HuH-7.5 (cell line): ENCODE data around the gene MMRN1.
"Not testable (repeated sequence)": the region's sequence is repeated elsewhere in the genome, so short reads cannot be mapped to it uniquely, and the experiment has no call there.

Source experiments
- DNase-seq: peaks from one replicate; pipeline ENCODE4 v3.0.0; 2011; ENCODE audit warnings: low spot score

The MMRN1 gene, protein sequence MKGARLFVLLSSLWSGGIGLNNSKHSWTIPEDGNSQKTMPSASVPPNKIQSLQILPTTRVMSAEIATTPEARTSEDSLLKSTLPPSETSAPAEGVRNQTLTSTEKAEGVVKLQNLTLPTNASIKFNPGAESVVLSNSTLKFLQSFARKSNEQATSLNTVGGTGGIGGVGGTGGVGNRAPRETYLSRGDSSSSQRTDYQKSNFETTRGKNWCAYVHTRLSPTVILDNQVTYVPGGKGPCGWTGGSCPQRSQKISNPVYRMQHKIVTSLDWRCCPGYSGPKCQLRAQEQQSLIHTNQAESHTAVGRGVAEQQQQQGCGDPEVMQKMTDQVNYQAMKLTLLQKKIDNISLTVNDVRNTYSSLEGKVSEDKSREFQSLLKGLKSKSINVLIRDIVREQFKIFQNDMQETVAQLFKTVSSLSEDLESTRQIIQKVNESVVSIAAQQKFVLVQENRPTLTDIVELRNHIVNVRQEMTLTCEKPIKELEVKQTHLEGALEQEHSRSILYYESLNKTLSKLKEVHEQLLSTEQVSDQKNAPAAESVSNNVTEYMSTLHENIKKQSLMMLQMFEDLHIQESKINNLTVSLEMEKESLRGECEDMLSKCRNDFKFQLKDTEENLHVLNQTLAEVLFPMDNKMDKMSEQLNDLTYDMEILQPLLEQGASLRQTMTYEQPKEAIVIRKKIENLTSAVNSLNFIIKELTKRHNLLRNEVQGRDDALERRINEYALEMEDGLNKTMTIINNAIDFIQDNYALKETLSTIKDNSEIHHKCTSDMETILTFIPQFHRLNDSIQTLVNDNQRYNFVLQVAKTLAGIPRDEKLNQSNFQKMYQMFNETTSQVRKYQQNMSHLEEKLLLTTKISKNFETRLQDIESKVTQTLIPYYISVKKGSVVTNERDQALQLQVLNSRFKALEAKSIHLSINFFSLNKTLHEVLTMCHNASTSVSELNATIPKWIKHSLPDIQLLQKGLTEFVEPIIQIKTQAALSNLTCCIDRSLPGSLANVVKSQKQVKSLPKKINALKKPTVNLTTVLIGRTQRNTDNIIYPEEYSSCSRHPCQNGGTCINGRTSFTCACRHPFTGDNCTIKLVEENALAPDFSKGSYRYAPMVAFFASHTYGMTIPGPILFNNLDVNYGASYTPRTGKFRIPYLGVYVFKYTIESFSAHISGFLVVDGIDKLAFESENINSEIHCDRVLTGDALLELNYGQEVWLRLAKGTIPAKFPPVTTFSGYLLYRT

DNA sequence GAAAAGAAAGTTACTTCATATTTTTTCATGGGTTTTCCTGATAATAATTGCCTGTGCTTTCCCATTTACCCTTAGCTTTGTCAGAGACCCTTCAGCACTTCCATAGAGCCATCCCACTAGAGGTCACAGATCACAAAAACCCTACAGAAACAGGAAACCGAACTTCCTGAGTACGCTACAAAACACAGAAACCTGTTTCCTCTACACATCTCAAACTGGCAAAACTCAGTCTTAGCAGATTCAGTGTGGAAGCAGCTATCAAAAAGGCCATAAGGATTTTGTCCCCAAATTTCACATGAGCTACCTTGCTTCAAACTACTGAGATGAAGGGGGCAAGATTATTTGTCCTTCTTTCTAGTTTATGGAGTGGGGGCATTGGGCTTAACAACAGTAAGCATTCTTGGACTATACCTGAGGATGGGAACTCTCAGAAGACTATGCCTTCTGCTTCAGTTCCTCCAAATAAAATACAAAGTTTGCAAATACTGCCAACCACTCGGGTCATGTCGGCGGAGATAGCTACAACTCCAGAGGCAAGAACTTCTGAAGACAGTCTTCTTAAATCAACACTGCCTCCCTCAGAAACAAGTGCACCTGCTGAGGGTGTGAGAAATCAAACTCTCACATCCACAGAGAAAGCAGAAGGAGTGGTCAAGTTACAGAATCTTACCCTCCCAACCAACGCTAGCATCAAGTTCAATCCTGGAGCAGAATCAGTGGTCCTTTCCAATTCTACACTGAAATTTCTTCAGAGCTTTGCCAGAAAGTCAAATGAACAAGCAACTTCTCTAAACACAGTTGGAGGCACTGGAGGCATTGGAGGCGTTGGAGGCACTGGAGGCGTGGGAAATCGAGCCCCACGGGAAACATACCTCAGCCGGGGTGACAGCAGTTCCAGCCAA is at the start of gene MMRN1:
Gene MMRN1 (plus strand): TSS at position 206 of the 902 bp plus-strand sequence. CDS start 118 bp downstream, at position 324.
- DNase-seq: no peak

DNA sequence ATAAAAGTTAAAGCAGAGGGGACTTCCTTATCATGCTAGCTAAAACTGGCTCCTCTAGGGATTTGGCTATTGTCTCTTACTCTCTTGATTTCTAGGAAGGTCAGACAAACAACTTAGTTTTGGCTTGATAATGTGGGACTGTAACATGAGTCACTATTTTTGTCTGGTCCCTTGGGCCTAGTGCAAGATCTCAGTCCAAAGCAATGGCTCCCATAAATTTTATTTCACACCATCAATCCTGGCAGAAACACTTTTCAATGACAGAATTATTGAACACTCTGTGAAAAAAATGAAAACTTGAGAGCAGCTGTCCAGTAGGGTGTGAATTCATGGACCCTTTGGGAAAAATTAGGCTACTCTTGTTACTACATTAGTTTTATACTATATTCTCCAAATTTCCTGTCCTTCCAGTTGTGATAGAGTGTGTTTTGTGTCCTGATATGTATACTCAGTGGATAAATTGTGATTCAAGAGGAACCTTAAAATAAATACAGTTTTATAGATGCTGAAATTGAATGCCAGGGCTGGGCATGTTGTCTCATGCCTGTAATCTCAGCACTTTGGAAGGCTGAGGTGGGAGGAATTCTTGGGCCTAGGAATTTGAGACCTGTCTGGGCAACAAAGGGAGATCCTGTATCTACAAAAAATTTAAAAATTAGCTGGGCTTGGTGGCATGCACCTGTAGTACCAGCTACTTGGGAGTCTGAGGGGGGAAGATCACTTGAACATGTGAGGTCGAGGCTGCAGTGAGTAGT is 46.9 kb upstream of the MMRN1 start:
- no peak for DNase-seq

DNA sequence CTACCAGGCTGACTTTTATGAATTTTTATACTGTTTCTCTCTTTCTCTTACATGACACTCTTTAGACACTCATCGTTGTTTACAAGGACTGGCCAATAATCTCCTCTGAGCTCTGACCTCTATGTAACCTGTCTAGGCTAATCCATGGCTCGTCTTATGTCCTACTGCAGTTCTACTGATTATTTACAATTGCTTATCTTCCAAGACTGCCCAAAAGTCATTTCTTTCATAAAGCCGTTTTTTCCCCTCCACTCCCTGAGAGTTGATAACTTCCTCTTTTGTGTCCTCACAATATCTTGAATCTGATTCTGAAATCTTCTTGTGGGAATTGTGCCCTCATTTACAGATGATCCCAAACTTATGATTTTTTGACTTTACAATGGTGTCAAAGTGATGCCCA is 39.4 kb upstream of the MMRN1 start:
- no peak for DNase-seq

DNA sequence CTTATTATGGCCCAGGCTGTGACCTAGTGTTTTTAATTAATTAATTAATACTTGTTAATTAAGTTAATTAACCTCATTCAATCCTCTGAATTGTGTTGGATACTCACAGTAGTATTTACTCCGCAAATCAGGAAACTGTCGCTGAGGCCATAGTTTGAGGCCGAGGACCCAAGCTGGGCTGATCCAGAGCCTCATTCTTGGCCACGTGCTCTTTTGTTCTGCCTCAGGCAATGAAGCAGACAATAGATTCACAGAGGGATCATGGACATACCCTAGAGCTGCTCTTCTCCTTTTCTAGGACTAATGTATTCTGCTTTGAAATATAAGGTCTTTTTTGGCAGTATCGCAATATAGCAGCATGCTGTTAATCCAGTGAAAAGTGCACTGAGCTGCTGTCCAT is 33.7 kb upstream of the MMRN1 start:
- DNase-seq: no peak

DNA sequence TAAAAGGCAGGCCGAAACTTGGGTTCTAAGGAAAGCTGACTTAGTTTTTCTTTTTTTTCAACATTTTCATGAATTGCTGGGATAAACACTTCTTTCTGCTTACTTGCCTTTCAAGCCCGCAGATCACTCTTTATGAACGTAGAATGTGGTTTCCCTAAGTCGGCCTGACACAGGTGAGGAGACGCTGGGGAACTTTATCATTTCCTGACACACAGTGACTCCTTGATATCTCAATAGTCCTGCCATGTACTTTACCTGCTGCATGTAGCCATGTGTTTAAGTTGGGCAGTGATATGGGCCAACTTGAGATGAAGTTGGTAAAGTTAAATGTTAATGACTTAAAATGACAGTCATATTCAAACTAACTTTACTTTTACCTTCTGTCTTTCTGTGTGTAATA is 31.1 kb upstream of the MMRN1 start:
- no peak for DNase-seq

DNA sequence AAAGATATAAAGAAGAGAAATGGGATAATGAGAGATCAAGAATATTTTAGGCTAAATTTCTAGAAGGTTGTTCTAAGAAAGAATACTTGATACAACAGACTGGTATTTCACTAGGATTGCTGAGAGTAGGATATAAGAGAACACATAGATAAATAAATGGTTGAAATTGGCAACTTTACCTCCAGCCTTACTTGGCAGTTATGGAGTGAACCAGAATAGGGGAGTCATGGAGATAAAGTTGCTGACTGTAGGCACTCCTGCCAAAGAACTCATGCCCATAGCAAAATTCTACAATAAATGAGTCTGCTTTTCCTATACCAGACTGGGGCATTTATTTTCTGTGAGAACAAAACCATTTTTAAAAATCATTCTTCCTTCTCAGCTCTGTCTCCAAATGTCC is 26.4 kb upstream of the MMRN1 start:
- DNase-seq: no peak

DNA sequence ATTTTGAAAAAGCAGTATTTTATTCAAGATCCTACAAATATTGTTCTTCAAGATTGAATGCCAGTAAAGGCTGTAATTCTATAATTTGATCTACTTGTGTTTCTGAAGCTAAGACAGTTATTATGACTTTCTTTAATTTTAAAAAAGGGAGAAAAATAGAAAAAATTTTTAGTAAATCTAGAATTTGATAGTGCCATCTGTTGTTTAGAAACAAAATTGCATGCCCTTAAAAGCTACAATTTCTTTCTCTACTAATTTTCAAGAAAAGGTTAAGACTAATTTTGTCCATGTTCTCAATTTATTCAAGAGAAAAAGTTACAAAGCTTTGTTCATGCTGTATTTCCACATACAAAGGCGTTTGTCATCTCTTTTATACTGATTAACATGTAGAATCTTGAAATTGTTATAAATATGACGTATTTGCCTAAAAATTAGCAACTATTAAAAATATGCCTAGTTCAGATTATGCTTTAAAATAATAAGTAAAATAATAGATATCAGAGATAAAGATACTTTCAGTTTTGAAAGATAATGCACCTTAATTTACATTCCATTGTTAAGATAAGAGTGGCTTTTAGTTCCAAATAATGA is 25.6 kb upstream of the MMRN1 start:
- no peak for DNase-seq

DNA sequence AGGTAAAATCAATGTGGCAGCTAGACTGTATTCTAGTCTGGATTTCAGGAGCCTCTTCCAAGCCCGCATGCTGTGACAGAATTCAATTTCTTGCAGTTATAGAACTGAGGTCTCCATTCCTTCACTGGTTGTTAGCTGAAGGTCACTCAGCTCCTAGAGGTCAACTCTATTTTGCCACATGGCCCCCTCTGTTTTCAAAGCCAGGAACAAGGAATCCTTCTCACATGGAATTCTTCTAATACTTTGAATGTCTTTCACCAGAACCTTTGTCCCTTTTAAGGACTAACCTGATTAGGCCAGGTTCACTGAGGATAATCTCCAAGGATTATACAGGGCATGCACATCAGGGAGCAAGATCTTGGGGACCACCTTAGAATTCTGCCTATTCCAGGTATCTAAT is 23.4 kb upstream of the MMRN1 start:
- no peak for DNase-seq

DNA sequence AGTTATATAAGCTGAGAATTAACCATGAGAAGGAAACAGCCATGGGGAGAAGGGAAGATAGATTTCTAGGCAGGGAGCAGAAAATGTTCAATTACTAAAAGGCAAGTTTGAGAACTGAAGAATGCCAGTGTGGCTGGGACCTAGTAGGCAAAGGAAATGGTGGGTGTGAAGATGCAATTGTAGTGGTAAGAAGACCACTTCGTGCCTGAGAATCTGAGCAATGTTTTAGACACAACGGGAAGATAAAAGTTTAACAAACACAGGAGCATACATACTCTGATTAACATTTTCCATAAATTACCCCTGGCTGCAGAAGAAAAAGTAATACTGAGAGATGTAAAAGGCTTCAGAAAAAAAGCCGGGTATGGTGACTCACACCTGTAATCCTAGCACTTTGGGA is 18.1 kb upstream of the MMRN1 start:
- DNase-seq: no peak

DNA sequence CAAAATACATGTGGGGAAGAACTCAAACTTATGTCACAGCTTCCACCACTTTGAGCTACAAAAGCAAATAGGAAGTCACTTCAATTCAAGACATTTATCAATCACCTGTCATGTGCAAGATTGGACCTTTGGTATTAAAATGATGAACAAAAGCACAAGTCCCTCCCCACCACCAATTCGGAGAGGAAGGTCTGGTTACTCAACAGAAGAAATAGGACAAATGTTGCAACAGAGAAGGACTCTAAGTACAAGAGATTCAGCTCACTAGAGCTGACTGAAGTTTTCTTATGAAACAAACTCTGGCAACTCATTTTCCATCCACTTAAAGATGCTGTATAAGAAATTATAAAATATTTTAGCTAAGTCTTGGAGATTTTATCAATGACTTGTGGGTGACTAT is 16.0 kb upstream of the MMRN1 start:
- no peak for DNase-seq

DNA sequence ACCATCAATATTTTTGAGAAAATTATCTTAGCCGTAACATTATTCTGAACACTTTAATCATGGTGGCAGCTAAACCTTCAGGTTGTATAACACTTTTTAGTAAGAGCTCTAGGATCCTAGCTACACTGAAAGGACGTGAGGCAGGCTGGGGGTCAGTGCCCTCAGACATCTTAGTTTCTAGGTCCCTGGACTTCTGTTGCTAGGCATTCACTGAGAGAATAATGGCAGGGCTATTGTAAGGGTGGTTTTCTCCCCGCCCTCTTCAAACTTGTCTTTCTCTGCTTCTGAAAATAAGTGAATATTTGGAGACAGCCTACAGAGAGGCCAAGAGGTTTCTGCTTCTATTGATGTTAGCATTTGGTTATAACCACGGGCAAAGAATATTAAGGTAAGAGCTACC is 15.4 kb upstream of the MMRN1 start:
- DNase-seq: no peak

DNA sequence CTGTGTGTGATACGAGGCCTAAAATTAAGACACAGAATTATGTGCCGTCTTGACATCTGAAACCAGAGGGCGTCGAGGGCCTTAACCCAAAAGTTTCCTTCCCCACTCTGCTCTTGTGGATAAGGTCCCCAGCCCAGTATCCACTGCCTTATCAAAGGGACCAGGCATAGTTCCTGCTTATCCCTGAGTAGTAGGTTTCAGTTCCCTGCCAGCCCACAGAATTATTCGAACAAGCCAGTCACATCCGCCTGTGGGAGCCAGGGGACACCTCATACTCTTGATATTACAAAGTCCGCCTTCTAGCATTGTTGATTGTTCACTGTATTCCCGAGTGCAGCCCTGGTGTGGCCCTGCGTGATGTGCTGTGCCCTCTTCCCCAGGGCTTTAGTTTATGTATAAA is 5.4 kb upstream of the MMRN1 start:
- no peak for DNase-seq

DNA sequence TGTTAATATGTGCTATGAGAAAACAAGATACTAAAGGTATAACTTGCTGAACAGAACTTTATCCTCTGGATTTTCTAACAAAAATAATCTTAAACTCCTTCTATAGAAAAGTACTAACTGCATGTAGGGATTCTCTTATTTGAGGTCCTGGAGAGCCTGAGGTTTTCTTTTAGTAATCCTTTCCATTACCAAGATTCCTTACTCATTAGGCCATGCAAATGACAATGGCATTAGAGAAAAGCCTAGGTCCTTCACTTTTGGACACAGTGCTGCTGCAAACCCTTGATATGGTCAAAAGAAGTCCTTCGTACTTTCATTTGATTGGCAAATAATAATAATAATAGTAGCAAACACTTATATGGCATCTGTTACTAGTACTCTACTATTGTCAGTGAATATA is 3.2 kb downstream of the MMRN1 start:
- DNase-seq: no peak

DNA sequence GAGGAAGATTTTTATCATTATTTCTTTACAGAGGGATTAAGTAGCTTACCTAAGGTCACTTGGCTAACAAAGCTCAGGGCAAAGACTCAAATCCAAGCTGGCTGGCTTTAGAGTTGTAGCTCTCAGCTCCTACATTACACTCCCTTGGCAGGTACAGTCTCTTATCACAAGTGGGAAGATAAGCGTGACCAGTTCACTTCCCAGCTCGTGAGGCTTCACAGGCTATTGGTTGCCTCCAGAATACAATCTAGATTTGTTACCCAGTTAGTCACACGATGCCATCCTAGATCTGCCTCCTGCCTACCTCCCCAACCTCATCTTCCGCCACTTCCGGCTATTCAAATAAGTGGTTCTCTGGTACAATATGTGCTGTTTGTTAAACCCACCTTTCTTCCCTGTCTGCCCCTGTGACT is 3.7 kb downstream of the MMRN1 start:
- no peak for DNase-seq

DNA sequence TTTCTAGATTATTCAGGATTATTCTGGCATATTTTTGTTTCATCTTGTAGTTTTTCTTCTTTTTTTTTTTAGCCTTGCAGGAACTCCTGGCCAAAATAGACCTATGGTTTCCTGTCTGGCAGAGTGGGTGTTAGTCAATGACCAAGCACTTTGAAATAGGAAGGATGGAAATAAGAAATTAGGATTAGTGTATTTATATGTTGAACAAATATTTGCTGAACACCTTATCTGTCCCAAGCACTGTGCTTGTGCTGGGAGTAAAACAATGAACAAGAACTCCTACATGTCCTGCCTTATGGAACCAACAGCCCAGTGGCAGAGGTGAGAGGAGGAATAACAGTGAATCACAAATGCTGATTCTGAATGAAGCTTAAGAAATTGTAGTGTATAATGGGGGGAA is 4.5 kb downstream of the MMRN1 start:
- no peak for DNase-seq

DNA sequence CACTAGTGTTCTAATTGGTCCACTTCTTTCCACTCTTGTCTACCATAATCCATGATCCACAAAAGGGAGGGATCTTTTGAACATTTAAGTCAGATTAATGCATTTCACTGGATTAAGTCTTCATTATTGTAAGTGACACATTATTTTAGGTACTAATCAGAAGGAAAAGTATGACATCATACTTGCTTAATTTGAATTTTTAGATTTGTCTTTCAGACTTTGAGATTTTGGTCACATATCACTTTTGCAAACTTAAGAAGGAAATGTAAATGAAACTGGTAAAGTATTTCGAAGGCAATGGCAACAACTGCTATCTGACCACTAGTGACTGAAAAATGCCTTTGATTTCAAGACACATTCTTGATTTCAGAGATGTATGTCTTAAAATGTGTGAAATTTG is 5.2 kb downstream of the MMRN1 start:
- no peak for DNase-seq

DNA sequence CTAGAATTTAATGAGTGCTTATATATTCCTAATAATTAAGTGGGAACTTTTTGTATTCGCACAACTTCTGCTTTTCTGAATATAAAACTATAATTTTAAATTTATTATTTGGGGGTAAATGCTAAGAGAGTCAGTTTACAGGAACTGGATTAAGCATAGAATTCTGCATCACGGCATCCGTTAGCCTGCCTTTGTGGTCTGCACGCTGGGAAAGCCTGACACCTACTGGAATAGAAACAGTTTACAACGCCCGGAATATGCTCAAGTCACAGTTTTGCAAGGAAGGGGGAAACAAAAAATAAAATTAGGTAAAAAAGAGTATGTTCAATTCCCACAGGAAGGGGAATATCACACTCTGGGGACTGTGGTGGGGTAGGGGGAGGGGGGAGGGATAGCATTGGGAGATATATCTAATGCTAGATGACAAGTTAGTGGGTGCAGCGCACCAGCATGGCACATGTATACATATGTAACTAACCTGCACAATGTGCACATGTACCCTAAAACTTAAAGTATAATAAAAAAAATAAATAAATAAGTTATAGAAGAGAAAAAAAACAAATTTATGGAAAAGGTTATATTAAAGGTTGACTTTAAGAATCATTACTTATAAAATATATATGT is 7.3 kb downstream of the MMRN1 start:
- DNase-seq: not testable (repeated sequence)

DNA sequence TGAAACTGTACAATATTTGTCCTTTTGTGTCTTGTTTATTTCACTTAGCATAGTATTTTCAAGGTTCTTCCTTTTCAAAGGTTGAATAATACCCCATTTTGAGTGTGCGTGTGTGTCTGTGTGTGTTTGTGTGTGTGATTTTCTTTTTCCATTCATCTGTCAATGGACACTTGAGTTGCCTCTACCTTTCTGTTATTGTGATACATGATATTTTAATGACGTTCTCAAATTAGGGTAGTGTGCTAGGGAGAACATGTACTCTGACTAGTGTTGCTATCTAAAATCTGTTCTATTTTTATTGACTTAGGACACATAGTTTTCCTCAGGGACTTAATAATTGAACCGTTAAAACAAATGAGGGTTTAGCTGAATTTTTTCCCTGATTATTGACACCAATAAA is 9.9 kb downstream of the MMRN1 start:
- no peak for DNase-seq

DNA sequence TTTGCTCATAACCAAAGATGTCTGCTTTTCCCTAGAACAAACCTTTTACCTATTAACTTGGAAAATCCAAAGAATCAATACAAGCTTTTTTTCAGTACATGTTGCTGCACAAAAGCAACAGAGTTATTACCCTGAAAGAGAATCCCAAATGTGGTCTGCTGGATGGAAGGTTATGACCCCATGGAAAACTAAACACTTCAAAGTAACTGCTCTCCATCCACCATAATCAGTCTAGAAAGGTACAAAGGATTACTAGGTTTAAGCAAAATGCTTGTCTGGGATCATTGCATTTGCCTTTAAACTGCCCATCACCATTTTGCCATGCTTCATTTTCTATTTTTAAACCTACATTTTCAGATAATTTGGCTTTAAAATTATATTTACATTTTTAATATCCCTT is 11.7 kb downstream of the MMRN1 start:
- no peak for DNase-seq
